Measurements from ENCODE around the gene MCIDAS. TPM values are rescaled to one million over a fixed set of nuclear protein-coding genes. Genes with fewer than 3 reads are reported as not detected.

The MCIDAS gene
- not detected in 2 replicates for total RNA-seq

DNA sequence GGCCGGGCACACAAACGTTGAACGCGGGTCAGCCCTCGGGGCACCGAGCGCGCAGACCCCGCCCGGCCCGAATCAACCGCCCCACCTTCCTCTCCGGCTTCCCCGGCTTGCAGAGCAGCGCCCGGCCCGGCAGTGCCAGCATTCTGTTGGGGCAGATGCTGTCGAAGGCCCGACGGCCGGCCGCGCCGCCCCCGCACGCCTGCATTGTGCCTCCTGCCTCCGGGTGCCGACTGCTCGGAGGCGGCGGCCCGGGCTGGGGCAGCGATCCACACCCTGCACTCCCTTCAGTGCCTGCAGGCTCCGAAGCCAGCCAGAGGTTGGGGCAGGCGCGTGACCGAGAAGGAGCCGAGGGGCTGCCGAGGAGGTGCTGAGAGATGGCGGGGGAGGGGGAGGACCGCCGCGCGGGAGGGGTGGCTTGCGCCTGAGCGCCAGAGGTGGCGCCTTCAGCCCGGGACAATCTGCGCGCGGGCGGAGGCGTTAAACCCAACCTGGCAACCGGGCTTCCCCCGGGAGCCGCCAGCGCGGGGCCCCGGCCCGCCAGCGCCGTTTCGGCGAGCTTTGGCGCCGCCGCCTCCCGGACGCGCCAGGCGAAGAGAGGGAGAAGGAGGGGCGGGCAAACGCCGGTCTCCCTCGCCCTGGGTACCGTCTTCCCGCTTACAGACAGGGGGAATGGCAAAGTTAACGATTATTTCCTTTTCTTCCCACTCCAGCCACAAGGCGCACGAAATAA is at the start of gene MCIDAS:
Gene MCIDAS (minus strand): TSS at position 382 of the 730 bp plus-strand sequence. CDS start 177 bp downstream, at position 205.
- no peak for DNase-seq (ENCODE audit: extremely low read depth, low read depth, low spot score)

DNA sequence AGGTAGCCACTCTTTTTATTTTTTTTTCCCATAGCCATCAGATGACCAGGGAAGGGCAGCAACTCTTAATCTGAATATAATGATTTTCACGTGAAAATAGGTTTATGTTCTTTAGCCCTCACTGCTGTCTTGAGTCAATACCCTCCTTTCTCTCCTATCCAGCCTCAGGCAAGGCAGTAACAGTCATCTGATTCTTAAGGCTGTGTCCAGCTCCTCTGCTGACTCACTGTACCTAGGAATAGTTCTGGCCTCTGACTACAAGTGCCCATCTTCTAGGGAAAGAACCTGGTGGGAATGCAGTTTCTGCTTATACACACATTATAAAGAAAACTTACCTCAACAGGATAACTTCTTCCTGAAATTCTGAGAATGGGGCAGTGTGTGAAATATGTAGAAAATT is 49.7 kb upstream of the MCIDAS start:
- DNase-seq (ENCODE audit: extremely low read depth, low read depth, low spot score), result no peak

GRCh38 chr5:55258339-55258738 is 31.2 kb upstream of the MCIDAS start:
- no peak for DNase-seq (ENCODE audit: extremely low read depth, low read depth, low spot score)

DNA sequence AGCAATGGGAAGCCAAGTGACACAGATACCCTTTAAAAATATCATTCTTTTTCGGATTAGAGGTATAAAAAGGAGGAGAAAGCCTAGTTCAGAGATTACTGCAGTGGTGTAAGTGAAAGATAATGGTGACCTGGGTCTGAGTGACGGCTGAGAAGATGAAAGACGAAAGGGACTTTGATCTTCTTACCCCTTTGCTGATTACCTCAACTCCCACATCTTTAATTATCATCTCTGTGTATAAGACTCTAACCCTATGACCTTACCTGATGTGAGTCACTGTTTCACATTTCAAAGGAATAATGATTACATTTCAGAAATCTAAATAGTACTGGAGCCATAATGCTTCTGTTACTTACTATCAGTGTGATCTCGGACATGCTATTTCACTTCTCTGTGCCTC is 27.7 kb upstream of the MCIDAS start:
- DNase-seq (ENCODE audit: extremely low read depth, low read depth, low spot score), result no peak

DNA sequence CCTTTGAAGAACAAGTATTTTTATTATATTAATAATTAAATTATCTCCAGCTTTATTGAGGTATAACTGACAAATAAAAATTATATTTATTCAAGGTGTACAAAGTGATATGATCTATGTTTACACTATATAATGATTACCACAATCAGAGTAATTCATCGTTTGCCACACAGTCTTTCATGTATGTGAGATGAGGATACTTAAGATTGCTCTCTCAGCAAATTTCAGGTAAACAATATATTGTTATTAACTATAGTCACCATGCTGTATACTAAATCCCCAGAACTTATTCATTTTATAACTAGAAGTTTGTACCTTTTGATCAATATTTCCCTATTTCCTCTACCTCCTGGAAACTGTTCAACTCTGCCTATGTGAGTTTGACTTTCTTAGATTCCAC is 22.9 kb upstream of the MCIDAS start:
- no peak for DNase-seq (ENCODE audit: extremely low read depth, low read depth, low spot score)

GRCh38 chr5:55241746-55242145 is 14.6 kb upstream of the MCIDAS start:
- no peak for DNase-seq (ENCODE audit: extremely low read depth, low read depth, low spot score)

- no peak for DNase-seq (ENCODE audit: extremely low read depth, low read depth, low spot score)
Measured at GRCh38 chr5:55236800-55237199, 9.7 kb upstream of the MCIDAS start.

GRCh38 chr5:55234121-55234700 is 7.1 kb upstream of the MCIDAS start:
- no peak for DNase-seq (ENCODE audit: extremely low read depth, low read depth, low spot score)

DNA sequence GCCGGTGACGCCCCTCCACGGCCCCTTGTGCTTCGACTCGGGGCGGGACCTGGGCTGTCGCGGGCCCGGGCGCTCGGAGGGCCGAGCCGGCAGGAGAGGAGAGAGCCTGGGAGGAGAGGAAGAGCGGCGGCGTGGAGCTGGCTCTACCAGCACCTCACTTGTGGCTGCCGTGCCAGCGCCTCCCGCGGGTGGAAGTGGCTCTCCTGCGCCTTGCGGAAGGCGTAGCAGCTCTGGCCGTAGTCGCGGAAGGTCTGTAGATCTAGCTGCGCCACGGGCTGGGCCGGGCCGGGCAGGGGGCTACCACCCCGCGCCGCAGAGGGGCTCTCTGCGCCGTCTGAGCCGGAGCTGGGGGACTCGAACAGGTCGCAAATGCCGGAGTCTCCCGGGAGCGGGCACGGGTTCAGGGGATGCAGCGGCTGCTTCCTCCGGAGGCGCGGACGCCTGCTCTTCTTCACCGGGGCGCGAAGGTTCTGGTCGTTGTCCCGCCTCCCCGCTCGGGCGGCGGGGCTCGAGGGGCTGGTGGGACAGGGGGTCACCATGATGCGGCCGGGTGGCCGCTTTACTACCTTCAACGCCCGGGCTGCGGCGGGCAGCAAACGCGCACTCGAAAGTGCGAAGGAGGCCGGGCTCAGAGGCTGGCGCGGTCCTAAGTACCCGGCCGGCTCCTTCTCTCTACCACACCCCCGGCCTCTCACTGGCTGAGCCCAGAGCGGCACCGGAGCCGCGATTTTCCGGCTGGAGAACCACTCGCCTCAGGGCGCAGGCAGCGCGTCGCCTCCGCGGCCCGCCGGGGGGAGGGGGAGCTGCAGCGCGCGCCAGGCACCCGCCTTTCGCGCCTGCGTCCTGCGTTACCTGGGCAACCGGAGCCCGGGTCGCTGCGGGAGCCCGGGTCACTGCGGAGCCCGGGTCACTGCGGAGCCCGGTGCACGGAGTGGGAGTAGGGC is 6.1 kb upstream of the MCIDAS start, which contains the start of gene CCNO:
Gene CCNO (minus strand): TSS at position 624 of the 944 bp plus-strand sequence. CDS start 85 bp downstream, at position 539.
- DNase-seq (ENCODE audit: extremely low read depth, low read depth, low spot score), result no peak

DNA sequence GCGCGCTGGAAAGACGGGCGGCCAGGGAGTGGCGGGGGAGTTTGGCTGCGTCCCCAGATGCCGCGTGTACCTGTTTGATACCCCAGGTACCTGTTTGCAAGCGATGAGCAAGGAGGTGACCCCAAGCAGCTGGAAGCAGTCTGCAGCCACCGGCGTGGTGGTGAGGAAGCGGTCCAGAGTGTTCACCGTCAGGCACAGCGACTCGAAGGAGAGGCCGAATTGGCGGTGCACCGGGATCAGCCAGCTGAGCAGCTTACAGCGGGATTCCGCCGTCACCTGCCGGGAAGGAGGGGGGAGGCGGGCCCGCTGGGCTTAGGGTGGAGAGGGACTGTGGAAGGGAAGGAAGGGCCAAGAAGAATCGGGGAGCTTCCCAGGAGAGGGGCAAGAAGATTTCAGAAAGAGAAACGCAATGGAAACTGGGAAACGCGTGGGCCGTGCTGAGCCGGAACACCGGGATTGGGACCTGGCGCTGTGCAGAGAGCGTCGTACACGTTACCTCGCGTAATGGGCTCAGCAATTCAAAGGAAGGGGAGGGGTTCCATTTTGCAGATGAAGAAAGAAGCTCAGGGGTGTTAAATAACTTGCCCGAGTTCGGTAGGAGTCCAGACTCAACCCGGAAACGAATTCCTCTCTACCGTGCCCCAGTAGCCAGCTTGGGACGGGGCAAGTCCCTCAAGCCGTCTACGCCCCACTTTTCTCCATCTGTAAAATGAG is 5.3 kb upstream of the MCIDAS start:
- DNase-seq (ENCODE audit: extremely low read depth, low read depth, low spot score), result no peak

DNA sequence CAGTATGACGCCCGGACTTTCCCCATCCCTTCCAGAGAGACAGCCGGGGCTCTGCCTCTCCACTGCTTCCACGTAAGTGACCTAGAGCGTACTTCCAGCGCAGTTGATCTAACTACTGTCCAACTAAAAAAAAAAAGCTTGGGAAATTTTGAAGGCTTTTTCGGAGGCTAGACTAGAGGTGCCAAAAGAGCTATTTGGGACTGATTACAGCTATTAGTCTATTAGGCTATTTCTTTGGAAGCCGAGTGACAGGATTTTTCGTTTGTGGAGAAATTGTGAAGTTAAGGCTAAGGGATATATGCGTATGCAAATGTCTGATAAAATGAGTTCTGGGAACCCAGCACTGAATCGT is 4.8 kb upstream of the MCIDAS start:
- DNase-seq (ENCODE audit: extremely low read depth, low read depth, low spot score), result no peak

DNA sequence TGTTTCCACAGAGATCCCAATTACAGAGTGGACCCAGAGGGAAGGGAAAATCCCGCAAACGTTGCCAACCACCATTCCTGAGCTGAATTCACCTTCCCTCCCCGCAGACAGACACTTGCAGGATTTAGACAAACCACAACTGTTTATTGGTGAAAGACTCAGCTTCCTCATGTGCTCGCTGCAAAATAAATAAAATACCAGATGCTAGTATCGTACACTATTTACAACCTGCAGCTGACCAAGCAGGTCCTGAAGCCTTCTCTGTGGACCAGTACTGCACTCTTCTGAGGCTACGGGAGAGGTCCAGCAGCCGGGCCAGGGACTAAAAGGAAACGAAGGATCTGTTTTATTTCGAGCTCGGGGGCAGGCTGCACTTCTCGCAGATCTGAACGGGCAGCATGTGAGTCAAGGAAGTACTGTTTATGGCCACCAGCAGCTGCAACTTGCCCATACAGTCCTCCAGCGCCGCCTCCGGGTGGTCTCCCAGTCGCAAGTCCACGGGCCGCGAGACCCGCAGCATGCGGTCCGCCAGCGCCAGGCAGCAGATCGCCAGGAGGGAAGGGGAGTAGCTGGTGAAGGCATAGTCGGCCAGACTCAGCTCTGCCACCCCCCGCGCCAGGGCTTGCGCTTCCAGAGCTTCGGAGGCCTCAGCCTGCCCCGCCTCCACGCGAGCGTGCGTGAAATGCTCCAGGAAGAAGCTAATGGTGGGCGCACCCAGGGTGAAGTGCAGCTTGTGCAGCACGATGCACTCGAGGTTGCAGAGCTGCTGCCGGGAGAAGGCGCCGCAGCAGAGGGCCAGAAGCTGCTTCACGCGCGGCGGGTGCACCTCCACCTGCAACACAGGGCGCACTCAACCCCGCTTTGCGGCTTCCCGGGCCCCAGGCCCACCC is 4.2 kb upstream of the MCIDAS start:
- no peak for DNase-seq (ENCODE audit: extremely low read depth, low read depth, low spot score)

DNA sequence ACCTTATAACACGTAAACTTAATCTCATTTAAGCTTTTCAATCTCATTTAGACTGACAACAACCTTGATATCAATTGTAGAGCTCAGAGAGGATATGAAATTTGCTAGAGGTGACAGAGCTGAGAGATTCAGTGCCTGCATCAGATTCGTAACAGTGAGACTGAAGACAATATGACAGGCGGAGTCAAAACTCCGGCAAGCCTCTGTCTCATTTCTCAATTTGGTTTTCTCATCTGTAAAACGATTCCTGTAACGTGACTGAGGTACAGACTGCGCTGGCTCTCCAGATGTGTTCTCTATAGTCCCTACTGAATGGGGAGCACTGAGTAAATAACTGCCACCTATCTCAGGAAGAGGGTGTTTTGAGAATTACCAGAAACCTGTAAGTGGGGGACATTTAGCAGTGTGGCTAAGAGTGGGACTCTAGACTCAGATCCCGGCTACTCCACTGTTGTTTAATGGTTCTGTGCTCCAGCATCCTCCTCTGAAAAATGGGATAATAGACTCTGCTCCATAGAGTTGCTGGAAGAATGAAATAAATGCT is 3.0 kb upstream of the MCIDAS start:
- no peak for DNase-seq (ENCODE audit: extremely low read depth, low read depth, low spot score)

DNA sequence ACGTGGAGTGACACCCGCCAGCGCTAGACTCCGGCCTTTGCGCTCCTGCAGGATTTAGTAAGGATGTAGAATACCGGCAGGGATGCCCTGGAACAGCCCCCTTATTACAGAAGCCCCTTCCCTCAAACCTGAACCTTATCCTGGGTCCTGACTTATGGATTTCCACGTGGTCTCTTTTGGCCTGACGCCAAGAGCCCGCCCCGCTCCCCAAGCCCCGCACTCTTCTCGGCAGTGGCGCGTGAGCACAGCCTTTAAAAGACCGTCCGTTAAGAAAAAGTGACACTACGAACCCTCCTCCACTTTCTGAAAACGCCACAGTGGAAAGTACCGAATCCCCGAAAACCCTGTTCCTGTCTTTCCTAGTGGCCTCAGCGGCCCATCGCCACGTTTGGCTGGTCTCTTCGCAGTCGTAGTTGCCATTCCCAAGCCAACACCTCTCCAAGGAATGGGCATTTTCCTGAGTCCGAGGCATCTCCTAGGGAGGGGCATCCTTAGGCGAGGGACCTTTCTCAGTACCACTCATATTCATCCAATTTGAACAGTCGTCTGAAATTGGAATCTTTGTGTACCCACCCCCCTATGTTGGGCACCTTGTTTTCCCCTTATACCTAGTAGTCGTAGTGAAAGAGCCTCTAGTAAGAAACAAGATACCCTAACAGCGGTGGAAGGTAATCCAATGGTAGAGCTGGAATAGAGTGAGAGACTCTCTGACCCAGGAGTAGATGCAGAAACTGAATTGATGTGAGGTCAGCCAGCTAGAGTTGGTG is 732 bp upstream of the MCIDAS start:
- no peak for DNase-seq (ENCODE audit: extremely low read depth, low read depth, low spot score)

DNA sequence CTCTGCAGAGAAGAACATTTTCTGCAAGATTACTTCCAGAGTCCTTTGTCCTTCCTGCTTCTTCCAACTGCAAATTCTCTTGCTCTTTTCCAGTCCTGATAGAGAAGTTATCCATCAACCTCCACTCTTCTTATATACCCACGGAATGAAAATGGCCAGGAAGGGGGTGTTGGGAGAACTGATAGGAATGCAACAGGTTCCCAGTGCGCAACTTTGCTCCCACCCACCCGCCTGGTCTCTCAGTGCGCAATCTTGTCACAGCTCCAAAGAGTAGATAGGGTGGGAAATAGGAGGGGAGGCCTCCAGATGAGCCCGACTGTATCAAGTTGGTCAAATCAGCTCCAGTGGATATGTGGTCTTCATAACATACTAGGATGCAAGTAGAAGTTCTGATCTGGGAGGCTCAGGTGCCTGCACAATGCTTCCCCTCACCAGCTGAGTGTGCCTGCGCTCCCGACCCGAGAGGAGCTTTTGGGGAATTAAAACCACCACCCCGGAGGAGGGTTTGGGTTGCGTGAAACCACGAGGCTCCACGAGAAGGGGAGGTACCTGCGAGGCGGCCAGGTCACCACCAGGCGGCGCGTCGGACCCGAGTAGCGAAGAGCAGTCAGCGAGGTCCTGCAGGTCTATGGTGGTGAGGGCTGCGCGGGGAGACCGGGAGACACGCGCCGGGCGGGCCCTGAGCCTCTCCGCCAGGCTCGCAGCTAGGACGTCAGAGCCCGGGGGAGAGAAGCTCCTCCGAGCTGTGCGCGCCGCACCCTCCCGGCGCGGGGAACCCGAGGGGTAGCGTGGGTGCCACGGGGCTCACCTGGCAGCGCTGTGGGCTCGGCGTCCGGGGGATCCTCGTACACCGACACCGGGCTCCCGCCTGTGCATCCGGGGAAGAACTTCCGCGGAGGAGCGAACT is 835 bp downstream of the MCIDAS start:
- no peak for DNase-seq (ENCODE audit: extremely low read depth, low read depth, low spot score)

DNA sequence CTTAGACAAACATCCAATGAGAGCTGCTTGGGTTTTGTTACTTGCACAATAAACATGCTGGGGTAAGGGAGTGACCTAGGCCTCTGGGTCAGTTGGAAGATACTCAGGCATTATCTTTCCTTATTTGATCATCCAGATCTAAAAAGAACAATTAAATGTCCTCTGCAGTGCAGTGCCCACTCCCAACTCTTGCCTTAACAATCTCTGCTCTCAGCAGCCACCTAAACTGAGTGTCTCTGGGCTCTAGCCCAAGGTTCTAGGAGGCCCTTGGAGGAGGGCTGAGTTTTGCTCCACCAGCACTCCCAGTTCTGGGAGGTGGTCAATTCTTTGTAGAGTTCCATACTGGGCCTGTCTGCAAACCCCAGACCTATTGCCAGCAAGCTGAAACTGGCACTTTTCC is 1.8 kb downstream of the MCIDAS start:
- no peak for DNase-seq (ENCODE audit: extremely low read depth, low read depth, low spot score)

GRCh38 chr5:55223812-55224240 is 3.3 kb downstream of the MCIDAS start:
- DNase-seq (ENCODE audit: extremely low read depth, low read depth, low spot score), result no peak

Measured in glomerular endothelial cell (primary cell).